GM12878 (cell line): ENCODE results near the gene MAST4.

Source experiments
- CTCF ChIP-seq, 3 experiments: IDR thresholded peaks in 2 of 3; conservative IDR thresholded peaks in 1 of 3; 2 replicates each; pipeline ENCODE4 v1.5.1; 2011; ENCODE audit warnings: low read depth in 3 of 3, low read length in 3 of 3, mild to moderate bottlenecking in 3 of 3, control low read depth in 2 of 3, moderate library complexity in 2 of 3, inconsistent platforms in 1 of 3, mixed read lengths in 1 of 3; ENCODE audit not compliant: control insufficient read depth in 2 of 3, insufficient read depth in 1 of 3; ENCODE audit errors: extremely low read depth in 1 of 3
- CUX1 ChIP-seq: IDR thresholded peaks from 2 replicates; pipeline ENCODE4 v1.6.1; 2012; ENCODE audit warnings: improper control_type of control experiment, low read depth, low read length; ENCODE audit not compliant: insufficient replicate concordance
- EP300 ChIP-seq, 2 experiments: fragments of 150-350 bp in 1 of 2; IDR thresholded peaks; 2 replicates each; pipeline ENCODE4 v1.6.1; 2011 to 2012; ENCODE audit warnings: low read depth in 2 of 2, low read length in 2 of 2, borderline replicate concordance in 1 of 2, improper control_type of control experiment in 1 of 2, inconsistent platforms in 1 of 2; ENCODE audit not compliant: control insufficient read depth in 1 of 2
- HDAC2 ChIP-seq: fragments of 200-600 bp; sonication (generic); IDR thresholded peaks from 2 replicates; pipeline ENCODE4 v1.6.1; 2017
- JUND ChIP-seq: IDR thresholded peaks from 2 replicates; pipeline ENCODE4 v1.6.1; 2012; ENCODE audit warnings: low read depth, mild to moderate bottlenecking, low read length, improper control_type of control experiment, moderate library complexity
- KDM1A ChIP-seq: fragments of 200-600 bp; sonication (generic); IDR thresholded peaks from 2 replicates; pipeline ENCODE4 v1.6.1; 2016; ENCODE audit warnings: borderline replicate concordance
- POLR2A ChIP-seq: IDR thresholded peaks from 2 replicates; pipeline ENCODE4 v1.6.1; 2011; ENCODE audit warnings: low read depth, mild to moderate bottlenecking, low read length
- POLR2AphosphoS5 ChIP-seq: IDR thresholded peaks from 2 replicates; pipeline ENCODE4 v1.6.1; 2011; ENCODE audit warnings: mild to moderate bottlenecking, low read length, inconsistent platforms
- RBBP5 ChIP-seq: fragments of 200-600 bp; sonication (generic); conservative IDR thresholded peaks from 2 replicates; pipeline ENCODE4 v1.6.1; 2016
- ZBTB33 ChIP-seq: fragments of 450-650 bp; IDR thresholded peaks from 2 replicates; pipeline ENCODE4 v1.6.1; 2017; ENCODE audit warnings: mild to moderate bottlenecking
- ZNF274 ChIP-seq: IDR thresholded peaks from one replicate; pipeline ENCODE4 v1.8.0; 2011; ENCODE audit not compliant: insufficient read length, insufficient read depth

- no peak for TF ChIP-seq EP300 (IDR thresholded peaks at IDR 0.05; ENCODE audit: borderline replicate concordance in 1 of 2, control insufficient read depth in 1 of 2, low read depth in 2 of 2, low read length in 2 of 2)
- no peak for TF ChIP-seq POLR2A
- no peak for TF ChIP-seq CUX1
- no peak for TF ChIP-seq ZNF274
- TF ChIP-seq CTCF (IDR thresholded peaks at IDR 0.05 in 2 of 3, conservative IDR thresholded peaks at IDR 0.05 in 1 of 3; ENCODE audit: control insufficient read depth in 2 of 3, extremely low read depth in 1 of 3, insufficient read depth in 1 of 3, low read depth in 3 of 3, low read length in 3 of 3) = no peak
- no peak for TF ChIP-seq POLR2AphosphoS5
- TF ChIP-seq HDAC2 = no peak
- TF ChIP-seq JUND = no peak
- no peak for TF ChIP-seq RBBP5
- no peak for TF ChIP-seq ZBTB33
- TF ChIP-seq KDM1A = no peak
Observed at GRCh38 chr5:66807743-66808142, 211.6 kb downstream of the MAST4 start.
